ENCODE results near the gene FAM234A.

Gene FAM234A

DNA sequence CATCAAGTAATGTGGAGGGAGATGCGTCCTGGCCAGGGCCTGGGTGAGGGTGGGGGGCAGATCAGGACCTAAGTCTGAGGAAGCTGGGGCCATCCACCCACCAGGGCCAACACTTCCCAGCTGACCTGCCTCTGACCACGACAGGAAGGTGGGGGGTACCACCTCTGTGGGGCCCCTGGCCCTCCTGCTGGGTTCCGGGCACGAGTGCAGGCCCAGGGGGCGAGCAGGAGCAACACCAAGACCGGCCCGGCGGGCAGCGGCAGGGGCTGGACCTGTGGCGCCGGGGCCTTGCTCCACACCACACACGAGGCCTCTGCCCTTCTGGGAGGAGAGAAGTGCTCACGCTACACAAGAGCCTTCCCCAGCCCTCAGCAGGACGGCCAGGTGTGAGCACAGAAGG is 61.7 kb downstream of the FAM234A start:
- TF ChIP-seq CTCF (conservative IDR thresholded peaks at IDR 0.05; ENCODE audit: low read depth, low read length) = no peak
- no peak overlapping the region for H2AFZ ChIP-seq (ENCODE audit: low read depth)
- H3K4me1 ChIP-seq (ENCODE audit: low read depth, poor library complexity, severe bottlenecking) = no peaks in the 10 kb centered on the region
- H3K36me3 ChIP-seq (ENCODE audit: insufficient read depth) = no peaks in the 10 kb centered on the region
- no peak overlapping the region for H3K4me3 ChIP-seq (IDR thresholded peaks at IDR 0.05; ENCODE audit: insufficient read depth, low read depth, low read length)
- H3K27me3 ChIP-seq (ENCODE audit: insufficient read depth, low read depth) = no peaks in the 10 kb centered on the region
- no peak overlapping the region for H3K9ac ChIP-seq
- no peaks in the 10 kb centered on the region for H3K79me2 ChIP-seq (ENCODE audit: insufficient read depth, low read depth)
- H4K20me1 ChIP-seq (ENCODE audit: insufficient read depth) = no peaks in the 10 kb centered on the region
- no peak overlapping the region for H3K27ac ChIP-seq
- no peak overlapping the region for H3K4me2 ChIP-seq

DNA sequence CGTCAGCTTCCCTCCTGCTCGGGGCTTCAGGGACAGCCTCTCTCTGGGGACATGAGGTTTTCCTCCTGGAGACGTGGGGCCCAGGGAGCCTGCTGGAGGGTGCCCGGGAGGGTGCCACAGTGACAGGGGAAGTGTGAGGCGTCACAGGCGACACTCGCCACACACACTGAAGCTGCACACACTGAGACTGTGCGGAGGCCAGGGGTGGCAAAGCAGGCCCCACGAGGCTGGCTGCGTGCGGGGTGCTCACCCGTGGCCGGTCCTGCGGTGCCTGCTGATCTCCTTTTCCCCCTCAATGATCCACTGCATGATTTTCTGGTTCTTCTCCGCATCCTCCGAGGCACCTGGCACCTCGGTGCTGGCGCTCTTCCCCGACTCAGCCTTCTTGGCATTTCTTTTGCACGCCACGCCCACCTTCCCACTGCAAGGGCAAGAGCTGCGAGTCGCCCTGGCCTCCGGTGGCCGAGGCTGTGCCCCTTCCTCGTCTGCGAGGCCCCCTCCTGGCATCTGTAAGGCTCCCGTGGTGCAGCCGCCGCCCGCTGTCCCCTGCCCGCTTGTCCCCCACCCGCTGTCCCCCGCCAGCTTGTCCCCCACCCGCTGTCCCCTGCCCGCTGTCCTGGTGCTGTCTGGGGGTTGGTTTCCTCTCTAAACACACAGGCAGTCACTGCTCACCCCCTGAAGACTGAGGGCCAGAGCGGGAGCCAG is 62.3 kb downstream of the FAM234A start:
- Histone ChIP-seq H3K9ac (no peak overlapping the region), H3K4me2 (no peak overlapping the region), H3K36me3 (ENCODE audit: insufficient read depth) (no peaks in the 10 kb centered on the region), H3K4me1 (ENCODE audit: low read depth, poor library complexity, severe bottlenecking) (no peaks in the 10 kb centered on the region), H3K79me2 (ENCODE audit: insufficient read depth, low read depth) (no peaks in the 10 kb centered on the region), H4K20me1 (ENCODE audit: insufficient read depth) (no peaks in the 10 kb centered on the region), H3K27ac (no peak overlapping the region), H2AFZ (ENCODE audit: low read depth) (no peak overlapping the region), H3K4me3 (IDR thresholded peaks at IDR 0.05; ENCODE audit: insufficient read depth, low read depth, low read length) (no peak overlapping the region), H3K27me3 (ENCODE audit: insufficient read depth, low read depth) (no peaks in the 10 kb centered on the region)
- no peak for TF ChIP-seq CTCF (conservative IDR thresholded peaks at IDR 0.05; ENCODE audit: low read depth, low read length)

- no peaks in the 10 kb centered on the region for H3K36me3 ChIP-seq (ENCODE audit: insufficient read depth)
- no peaks in the 10 kb centered on the region for H3K4me1 ChIP-seq (ENCODE audit: low read depth, poor library complexity, severe bottlenecking)
- no peak overlapping the region for H3K27ac ChIP-seq
- H3K4me2 ChIP-seq = no peak overlapping the region
- H3K9ac ChIP-seq = no peak overlapping the region
- H3K27me3 ChIP-seq (ENCODE audit: insufficient read depth, low read depth) = no peaks in the 10 kb centered on the region
- no peak for TF ChIP-seq CTCF (conservative IDR thresholded peaks at IDR 0.05; ENCODE audit: low read depth, low read length)
- no peaks in the 10 kb centered on the region for H3K79me2 ChIP-seq (ENCODE audit: insufficient read depth, low read depth)
- no peak overlapping the region for H2AFZ ChIP-seq (ENCODE audit: low read depth)
- H3K4me3 ChIP-seq (IDR thresholded peaks at IDR 0.05; ENCODE audit: insufficient read depth, low read depth, low read length) = no peak overlapping the region
- H4K20me1 ChIP-seq (ENCODE audit: insufficient read depth) = no peaks in the 10 kb centered on the region
These were observed 63.2 kb downstream of the FAM234A start for GRCh38 chr16:297832-298231.

DNA sequence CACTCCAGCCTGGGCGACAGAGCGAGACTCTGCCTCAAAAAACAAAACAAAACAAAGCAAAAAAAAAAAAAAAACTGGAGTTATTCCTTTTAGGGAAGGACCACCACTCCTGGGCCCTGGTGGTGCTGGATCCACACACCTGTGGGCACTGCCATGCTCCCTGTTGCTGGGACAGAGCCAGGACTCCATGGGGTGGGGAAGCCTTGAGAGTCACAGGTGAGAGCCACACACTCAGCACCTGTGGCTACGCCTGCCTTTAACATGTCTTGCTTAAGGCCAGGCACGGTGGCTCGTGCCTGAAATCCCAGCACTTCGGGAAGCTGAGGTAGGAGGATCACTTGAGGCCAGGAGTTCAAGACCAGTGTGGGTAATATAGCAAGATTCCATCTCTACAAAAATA is 66.6 kb downstream of the FAM234A start:
- no peak overlapping the region for H3K27ac ChIP-seq
- H3K79me2 ChIP-seq (ENCODE audit: insufficient read depth, low read depth) = no peaks in the 10 kb centered on the region
- no peaks in the 10 kb centered on the region for H3K36me3 ChIP-seq (ENCODE audit: insufficient read depth)
- H3K27me3 ChIP-seq (ENCODE audit: insufficient read depth, low read depth) = no peaks in the 10 kb centered on the region
- H3K4me3 ChIP-seq (IDR thresholded peaks at IDR 0.05; ENCODE audit: insufficient read depth, low read depth, low read length) = no peak overlapping the region
- no peaks in the 10 kb centered on the region for H4K20me1 ChIP-seq (ENCODE audit: insufficient read depth)
- peaks cover 6% of the 10 kb centered on the region for H3K4me1 ChIP-seq (ENCODE audit: low read depth, poor library complexity, severe bottlenecking)
- no peak overlapping the region for H2AFZ ChIP-seq (ENCODE audit: low read depth)
- H3K4me2 ChIP-seq = no peak overlapping the region
- TF ChIP-seq CTCF (conservative IDR thresholded peaks at IDR 0.05; ENCODE audit: low read depth, low read length) = no peak
- H3K9ac ChIP-seq = no peak overlapping the region

All from KMS-11 (cell line).